ENCODE measurements around the gene RPS6KB2.
"Not testable (repeated sequence)": the region's sequence is repeated elsewhere in the genome, so short reads cannot be mapped to it uniquely, and the experiment has no call there.

RPS6KB2 gene

GRCh38 chr11:67472882-67473281, 44.6 kb downstream of the RPS6KB2 start:
- Histone ChIP-seq H3K4me3 (no peak overlapping the region), H3K27ac (no peak overlapping the region)

GRCh38 chr11:67476692-67477091, 48.4 kb downstream of the RPS6KB2 start:
- H3K4me3 ChIP-seq, H3K27ac ChIP-seq: not testable (repeated sequence)

- H3K4me3 ChIP-seq, H3K27ac ChIP-seq: not testable (repeated sequence)
These were observed 49.2 kb downstream of the RPS6KB2 start for GRCh38 chr11:67477344-67478050.

DNA sequence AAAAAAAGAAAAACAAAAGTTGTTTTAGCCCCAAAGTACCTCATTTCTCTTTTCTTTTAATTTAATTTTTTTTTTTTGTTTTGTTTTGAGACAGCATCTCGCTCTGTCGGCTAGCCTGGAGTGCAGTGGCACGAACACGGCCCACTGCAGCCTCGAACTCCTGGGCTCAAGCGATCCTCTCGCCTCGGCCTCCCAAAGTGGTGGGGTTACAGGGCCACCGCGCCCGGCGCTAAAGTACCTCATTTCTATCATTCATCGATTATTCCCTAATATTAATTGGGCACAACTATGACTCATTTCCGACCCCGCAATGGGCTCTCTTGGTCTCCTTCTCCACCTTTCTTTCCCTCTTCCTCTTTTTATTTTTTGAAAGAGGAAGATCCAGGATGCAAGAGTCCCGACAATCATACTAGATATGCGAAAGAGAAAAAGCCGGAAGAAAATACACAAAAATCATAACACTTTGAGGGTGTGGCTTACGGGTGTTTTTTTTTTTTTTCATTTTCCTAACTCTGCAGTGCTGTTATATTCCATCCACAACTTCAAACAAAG, 54.1 kb downstream of the RPS6KB2 start:
- H3K27ac ChIP-seq, result peak overlapping the region in 20 of 21 experiments; percentile 7 to 96 (median 84)
- H3K4me3 ChIP-seq, result peak overlapping the region; percentile 30 to 50 (median 44)

DNA sequence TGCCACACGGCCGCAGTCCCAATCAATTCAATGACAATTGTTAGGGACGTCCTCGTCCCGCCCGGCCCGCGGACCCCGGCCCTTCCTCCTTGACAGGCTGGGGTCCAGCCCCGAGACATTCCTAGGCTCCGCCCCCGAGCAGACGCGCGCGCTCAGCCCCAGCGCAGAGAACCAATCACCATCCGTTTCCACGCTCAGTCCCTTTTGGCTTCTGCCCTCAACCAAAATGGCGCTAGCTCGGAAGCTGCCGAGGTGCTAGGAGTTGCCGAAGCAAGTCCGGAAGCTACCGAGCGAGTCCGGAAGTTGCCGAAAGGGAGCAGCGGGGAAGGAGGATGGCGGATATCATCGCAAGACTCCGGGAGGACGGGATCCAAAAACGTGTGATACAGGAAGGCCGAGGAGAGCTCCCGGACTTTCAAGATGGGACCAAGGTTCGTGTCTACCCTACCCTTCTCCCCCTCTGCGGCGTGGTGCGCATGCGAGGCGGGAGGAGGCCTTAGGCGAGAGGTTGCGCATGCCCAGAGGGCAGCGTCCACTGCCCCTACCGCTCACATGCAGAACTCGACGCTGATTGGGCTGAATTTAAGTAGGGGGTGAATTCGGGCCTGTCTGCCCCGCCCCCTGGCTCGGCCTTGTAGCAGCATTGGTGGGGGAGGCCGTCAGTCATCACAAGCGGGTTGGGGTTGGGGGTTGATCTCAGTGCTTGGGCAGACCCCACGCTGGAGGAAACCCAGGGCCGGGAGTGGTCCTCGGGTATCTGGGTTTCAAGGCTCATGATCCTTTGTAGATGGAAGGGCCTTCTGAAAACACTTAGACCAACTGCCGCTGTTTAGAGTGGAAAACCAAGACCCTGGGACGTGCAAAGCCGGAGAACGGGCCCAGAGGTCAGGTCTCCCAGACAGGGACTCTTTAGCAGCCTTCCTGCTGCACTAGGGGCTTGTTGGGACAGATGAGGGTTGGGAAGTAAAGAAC, 54.8 kb downstream of the RPS6KB2 start, which contains the start of gene AIP:
TSS of gene AIP (plus strand) at position 200 of the 972 bp plus-strand sequence. CDS start at position 333, 133 bp downstream.
- H3K27ac ChIP-seq, result peak within 1 kb of the TSS in 20 of 21 experiments; percentile 22 to 96 (median 84)
- H3K4me3 ChIP-seq, result peak within 1 kb of the TSS; percentile 30 to 50 (median 44)

DNA sequence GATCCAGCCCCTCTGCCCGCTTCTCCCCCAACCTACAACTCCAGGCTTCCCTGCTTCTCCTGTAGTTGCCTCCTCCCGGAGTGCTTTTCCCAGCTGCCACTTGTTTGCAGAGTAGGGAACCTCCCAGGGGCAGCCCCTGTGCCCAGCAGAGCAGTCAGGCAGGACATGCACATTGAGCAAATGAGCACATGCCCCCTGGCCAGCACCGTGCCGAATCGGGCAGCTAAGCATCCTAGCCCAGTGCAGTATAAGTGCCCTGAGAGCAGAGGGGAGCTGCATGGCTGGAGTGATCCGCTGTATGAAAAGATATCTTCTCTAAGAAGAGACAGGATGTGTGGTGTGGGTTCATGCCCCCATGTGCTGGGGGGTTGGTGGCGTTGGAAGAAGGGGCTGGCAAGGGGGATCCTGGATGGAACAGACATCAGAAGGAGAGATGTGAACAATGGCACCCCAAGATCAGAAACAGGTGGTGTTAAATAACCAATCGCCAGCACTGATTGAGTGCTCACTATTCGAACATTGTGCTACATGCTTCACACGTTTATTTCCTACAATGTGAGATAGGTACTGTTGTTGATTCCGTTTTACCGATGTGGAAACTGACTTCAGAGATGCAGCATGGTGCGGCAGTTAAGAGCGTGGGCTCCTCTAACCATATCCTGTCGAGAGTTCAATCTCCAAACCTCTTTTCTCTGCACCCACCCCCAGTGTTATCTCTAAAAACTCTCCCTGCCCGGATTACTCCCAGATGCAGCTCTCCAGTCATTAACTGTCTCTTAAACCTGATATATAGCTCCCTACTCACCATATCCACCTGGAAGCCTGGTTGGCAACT, 55.8 kb downstream of the RPS6KB2 start:
- Histone ChIP-seq H3K4me3 (peak overlapping the region; percentile 30 to 50 (median 44)), H3K27ac (peak overlapping the region in 17 of 21 experiments; percentile 9 to 96 (median 84))

GRCh38 chr11:67484847-67485311, 56.6 kb downstream of the RPS6KB2 start:
- Histone ChIP-seq H3K4me3 (peak overlapping the region in 2 of 7 experiments; percentile 17 to 49), H3K27ac (peak overlapping the region in 15 of 21 experiments; percentile 13 to 96 (median 84))

All from skin epidermis (tissue), 12 donors.